Measurements from ENCODE around the gene SLC9A7.

The SLC9A7 gene

DNA sequence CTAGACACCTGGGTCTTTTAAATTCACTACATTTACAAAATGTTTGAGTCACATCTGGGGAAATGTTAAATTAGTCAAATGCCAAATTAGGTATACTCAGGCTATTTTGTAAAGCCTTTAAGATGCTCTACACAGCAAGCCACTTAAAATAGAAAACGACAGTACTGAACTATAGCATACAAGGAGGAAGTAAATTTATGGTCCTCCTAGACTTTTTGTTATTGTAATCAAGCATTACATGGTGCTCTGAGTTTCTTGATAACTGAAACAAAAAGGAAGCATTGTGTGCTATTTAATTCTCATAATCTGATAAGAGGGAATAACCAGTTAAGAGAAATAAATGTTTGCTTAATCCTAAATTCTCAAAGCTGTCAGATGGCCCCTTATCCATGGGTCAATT lies 46.2 kb downstream of the SLC9A7 start:
- DNase-seq (ENCODE audit: low read depth, low spot score), result no peak
- no peak overlapping the region for H3K4me3 ChIP-seq (ENCODE audit: low read length)

DNA sequence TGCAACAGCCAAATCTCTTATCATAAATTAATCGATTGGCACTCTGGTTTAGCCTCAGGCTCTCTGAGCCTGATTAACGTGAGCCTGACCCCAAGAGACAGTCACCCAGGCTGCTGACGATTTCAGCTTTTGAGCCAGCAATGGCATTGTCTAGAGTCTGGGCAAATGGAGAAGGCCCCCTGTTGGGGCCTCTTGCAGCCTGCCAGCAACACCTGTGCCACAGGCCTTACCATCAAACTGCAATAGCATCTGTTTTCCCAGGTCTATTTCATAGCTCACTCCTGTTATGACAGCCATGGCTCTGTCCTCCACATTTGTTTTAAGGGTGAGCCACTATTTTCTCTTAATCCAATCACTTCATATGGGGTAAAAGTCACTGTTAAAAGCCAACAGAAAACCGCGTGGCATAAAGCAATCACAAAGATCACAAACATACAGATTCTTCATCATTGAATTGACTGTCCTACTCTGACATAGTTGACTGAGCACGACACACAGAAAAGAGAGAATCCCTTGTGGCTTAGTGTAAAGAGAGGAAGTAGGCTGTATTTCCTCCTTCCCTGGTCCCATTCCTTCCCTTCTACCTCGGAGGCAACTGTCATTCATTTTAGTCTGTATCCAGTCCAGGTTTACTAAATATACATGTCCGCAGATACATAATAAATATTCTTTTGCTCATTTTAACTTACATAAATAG lies 47.8 kb downstream of the SLC9A7 start:
- H3K4me3 ChIP-seq (ENCODE audit: low read length), result no peak overlapping the region
- no peak for DNase-seq (ENCODE audit: low read depth, low spot score)

DNA sequence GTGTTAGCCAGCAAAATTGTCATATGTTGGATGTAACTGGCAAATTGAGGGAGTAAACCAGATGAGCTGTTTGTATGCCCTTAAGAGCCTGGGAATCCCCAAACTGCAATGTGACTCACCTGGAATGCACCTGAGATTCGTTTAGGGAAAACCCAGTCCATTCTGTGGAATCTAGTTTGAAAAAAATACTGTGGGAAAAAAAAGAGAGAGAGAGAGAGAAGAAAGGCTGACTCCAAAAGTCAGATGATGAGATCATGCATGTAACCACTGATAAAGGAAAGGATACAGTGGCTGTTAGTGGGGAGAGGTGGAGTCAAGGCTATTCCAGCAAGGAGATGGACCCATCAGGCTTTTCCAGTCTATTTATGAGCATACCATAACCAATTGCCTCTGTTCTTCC lies 48.5 kb downstream of the SLC9A7 start:
- no peak overlapping the region for H3K4me3 ChIP-seq (ENCODE audit: low read length)
- no peak for DNase-seq (ENCODE audit: low read depth, low spot score)

DNA sequence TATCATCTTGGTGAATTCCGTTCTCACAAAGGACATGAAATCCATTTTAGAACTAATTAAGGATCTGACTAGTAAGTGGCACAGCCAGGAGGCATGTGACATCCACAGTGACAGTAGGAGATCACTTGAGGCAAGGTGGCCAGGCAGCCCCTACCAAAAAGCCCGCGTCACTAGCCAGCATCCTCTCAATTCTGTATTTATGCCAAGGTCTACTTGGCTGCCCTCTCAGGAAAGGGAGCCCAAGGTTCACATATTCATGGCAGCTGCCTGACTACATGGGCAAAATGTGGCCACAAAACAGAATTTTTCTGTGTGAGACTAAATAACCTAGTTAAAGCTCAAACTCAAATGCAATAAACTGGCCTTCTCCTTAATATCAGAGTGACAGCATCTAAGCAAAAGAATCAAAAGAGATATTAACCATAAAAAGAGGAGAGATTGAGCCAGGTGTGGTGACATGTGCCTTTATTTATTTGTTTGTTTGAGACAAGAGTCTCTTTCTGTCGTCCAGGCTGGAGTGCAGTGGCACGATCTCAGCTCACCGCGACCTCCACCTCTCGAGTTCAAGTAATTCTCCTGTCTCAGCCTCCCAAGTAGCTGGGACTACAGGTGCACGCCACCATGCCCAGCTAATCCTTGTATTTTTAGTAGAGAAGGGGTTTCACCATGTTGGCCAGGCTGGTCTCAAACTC lies 51.5 kb downstream of the SLC9A7 start:
- no peak for DNase-seq (ENCODE audit: low read depth, low spot score)
- H3K4me3 ChIP-seq (ENCODE audit: low read length), result no peak overlapping the region

DNA sequence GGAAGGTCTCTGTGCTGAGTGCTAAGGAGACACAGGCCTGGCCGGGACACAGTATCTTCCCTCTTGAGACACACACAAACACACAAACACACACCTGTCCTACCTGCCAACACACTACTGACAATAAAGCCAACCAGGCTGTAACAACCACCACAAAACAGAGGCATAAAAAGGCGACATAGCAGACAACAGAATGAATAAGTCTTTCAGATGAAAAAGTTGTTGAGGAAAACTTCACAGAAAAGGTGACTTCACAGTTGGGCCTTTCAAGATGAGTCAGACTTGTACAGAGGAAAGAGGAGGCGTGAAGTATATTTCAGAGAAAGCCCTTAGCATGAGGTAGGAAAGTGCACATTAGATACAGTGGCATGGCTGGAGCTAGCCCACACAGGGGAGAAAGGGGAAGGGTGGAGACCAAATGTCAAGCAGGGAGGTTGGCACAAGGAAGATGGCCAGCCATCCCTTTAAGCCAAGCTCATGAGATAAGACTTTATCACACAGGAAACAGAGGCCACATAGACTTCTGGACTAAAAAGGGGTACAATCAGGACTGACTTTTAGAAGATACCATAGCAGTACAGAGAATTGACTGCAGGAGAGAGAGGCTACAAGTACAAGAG lies 54.0 kb downstream of the SLC9A7 start:
- no peak overlapping the region for H3K4me3 ChIP-seq (ENCODE audit: low read length)
- no peak for DNase-seq (ENCODE audit: low read depth, low spot score)

DNA sequence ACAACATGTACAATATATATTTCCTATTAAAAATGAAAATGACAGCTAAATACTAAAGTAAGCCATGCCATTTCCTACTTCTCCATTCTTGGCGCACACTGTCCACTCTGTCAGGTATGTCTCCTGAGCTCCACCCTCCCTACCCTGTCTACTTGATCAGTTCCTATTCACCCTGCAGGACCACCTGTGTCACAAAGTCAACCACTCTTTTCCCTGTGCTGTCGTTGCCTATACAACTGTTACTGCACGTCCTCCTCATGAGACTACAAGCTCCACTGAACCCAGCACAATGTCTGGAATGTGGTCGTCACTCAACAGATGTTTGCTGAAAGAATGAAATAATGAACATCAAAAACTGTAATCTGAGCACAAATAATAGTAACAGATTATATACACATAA lies 54.9 kb downstream of the SLC9A7 start:
- no peak for DNase-seq (ENCODE audit: low read depth, low spot score)
- no peak overlapping the region for H3K4me3 ChIP-seq (ENCODE audit: low read length)

DNA sequence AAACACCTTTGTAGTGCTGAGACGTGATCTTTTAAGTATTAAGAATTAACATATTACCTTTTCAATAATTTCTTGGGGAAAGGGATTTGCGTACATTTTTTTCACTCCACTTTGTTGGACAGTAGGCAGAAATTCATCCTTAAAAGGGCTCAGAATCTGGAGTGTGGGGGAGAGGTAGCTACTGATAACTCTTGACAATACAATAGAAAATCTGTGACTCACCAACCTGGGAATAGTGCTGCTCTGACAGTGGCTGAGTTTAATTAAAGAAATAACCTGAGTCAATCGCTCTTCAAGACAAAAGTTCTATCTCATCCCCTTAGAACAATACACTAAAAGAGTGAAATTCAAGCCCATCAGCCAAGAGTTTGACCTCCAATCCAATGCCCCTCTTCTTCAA lies 60.2 kb downstream of the SLC9A7 start:
- no peak for DNase-seq (ENCODE audit: low read depth, low spot score)
- no peak overlapping the region for H3K4me3 ChIP-seq (ENCODE audit: low read length)

DNA sequence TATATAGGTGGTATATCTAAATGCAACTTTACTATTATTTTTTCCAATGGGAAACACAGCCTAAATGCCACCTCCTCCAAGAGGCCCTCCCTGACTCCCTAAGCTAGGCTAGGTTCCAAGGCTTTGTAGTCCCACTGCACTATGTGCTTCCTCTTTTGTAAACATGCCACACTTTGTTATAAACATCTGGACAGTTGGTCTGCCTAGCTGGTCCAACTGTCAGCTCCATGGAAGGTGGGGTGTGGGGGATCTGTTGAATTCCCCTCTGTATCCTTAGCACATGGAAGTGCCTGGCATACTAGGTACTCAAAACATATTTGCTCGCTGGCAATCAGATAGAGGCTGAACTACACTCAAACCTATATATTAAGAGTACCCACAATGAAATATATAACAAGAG lies 63.4 kb downstream of the SLC9A7 start:
- no peak for DNase-seq (ENCODE audit: low read depth, low spot score)
- no peak overlapping the region for H3K4me3 ChIP-seq (ENCODE audit: low read length)

DNA sequence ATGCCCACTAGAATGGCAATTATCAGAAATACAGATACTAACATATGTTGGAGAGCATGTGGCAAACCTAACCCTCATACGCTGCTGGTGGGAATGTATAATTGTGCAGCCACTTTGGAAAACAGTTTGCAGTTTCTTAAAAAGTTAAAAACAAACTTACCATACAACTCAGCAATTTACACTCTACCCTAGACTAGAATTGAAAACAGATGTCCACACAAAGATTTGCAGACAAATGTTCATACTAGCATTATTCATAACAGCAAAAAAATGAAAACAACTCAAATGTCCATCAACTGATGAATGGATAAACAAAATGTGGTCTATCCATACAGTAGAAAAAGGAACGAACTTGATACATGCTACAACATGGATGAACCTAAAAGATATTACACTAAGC lies 64.4 kb downstream of the SLC9A7 start:
- DNase-seq (ENCODE audit: low read depth, low spot score), result no peak
- H3K4me3 ChIP-seq (ENCODE audit: low read length), result no peak overlapping the region

DNA sequence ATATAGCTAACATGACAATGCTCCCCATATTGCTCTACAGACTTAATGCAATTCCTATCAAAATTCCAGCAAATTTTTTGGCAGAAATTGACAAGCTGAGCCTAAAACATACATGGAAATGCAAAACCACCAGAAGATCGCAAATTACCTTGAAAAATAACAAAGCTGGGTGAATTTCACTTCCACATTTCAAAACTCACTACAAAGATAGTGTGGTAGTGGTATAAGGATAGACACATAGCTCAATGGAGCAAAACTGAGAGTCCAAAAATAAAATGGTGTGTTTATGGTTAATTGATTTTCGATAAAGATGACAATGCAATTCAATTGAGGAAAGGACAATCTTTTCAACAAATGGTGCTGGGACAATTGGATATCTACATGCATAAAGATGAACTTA lies 65.8 kb downstream of the SLC9A7 start:
- no peak overlapping the region for H3K4me3 ChIP-seq (ENCODE audit: low read length)
- DNase-seq (ENCODE audit: low read depth, low spot score), result no peak

DNA sequence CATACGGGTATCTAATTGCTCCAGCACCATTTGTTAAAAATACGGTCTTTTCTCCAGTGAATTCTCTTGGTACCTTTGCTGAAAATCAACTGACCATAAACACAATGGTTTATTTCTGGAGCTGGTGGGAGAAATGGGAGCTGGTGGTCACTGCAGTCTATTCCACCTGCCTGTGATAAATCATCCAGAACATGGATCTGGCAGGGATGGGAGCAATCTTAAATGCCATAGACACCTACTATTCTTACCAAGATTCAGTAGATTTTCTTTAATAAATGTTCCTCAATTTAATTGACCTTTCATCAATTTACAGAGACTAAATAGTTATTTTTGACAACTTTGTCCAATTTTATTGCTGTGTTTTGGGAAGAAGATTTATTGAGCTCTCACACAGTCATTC lies 68.1 kb downstream of the SLC9A7 start:
- no peak for DNase-seq (ENCODE audit: low read depth, low spot score)
- no peak overlapping the region for H3K4me3 ChIP-seq (ENCODE audit: low read length)

DNA sequence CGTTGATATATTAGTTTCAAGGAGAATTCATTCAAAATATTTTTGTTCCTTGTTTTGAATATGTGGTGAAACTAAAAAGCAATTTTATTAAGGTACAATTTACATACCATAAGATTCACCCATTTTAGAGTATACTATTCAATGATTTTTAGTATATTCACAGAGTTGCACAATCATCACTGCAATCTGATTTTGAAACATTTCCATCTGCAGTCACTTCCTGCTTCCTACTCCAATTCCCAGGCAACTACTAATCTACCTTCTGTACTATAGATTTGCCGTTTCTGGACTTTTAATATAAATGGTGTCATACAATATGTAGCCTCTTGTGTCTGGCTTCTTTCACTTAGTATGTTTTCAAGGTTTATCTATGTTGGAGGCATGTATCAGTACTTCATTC lies 71.3 kb downstream of the SLC9A7 start:
- no peak for DNase-seq (ENCODE audit: low read depth, low spot score)
- no peak overlapping the region for H3K4me3 ChIP-seq (ENCODE audit: low read length)

DNA sequence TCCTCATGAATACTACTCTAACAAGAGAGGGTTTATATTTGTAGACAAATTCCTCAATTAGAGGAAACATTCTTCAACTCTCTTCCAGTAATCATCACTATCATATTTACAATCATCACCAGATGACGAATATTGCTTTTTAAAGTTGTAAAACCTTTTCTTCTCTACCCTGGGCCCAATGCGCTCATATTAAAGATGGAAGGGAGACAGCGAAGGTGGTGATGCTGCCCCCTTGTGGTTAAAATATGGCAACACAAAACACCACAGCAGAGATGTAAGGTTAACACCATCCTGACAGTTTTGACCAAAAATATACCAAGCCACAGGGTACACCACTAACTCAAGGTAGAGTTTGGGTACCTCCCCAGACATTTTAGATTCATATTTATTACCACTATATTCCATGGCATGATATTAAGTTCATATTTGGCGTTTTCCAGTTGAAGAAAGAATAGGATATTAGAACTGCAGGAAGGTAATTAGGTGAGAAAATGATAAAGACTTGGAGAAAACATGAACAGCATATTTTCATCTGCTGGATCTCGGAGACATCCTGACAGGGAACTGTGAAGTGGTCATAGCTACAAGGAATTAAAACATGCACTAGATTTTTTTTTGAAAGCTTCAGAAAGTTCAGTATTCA lies 72.8 kb downstream of the SLC9A7 start:
- DNase-seq (ENCODE audit: low read depth, low spot score), result peak; percentile 24
- H3K4me3 ChIP-seq (ENCODE audit: low read length), result no peak overlapping the region

DNA sequence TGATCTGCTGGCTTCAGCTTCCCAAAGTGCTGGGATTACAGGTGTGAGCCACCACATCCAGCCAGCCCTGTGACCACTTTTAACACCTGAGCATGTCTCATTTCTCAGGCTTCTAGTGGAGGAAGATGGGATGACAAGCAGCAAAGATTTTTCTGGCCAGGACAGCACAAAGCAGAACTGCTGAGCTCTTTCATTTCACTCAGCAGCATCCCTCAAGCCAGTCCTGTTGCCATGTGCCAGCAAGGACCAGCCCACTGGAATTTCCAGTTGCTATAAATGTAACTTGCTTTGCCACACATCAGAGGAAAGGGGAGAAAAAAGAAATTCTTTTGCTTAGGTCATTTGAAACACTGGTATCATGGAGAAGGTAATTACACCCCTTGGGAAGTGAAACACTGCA lies 75.9 kb downstream of the SLC9A7 start:
- no peak overlapping the region for H3K4me3 ChIP-seq (ENCODE audit: low read length)
- DNase-seq (ENCODE audit: low read depth, low spot score), result no peak

DNA sequence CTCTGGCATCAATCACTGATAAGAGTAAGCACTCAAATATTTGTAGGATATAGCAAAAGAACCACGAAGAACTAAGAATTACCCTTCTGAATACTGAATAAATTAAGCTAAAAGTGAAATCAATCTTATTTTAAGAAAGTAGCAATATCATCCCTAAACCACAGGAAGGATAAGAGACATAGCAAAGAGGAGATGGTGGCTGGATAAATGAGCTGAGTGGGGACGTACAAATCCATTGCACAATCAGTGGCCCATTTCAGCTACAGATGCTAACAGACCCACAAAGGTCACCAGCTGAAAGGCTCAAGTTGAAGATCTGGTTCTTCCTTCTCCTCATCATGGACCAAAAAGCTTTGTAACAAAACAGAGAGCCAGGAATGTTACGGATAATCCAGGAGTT lies 77.1 kb downstream of the SLC9A7 start:
- no peak overlapping the region for H3K4me3 ChIP-seq (ENCODE audit: low read length)
- DNase-seq (ENCODE audit: low read depth, low spot score), result no peak

DNA sequence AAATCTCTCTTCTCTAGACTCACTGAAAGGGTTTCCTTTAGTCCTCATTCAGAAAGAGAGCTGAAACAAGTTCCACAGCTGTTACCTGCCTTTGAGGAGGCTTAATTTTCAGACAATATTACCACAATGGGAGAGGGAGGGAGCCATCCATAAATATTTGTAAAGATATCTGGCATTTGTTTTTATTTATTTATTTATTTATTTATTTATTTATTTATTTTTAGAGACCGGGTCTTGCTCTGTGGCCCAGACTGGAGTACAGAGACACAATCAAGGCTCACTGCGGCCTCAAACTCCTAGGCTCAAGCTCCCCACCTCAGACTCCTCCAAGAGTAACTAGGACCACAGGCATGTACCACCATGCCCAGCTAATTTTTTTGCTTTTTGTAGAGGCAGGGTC lies 80.7 kb downstream of the SLC9A7 start:
- no peak overlapping the region for H3K4me3 ChIP-seq (ENCODE audit: low read length)
- DNase-seq (ENCODE audit: low read depth, low spot score), result no peak

DNA sequence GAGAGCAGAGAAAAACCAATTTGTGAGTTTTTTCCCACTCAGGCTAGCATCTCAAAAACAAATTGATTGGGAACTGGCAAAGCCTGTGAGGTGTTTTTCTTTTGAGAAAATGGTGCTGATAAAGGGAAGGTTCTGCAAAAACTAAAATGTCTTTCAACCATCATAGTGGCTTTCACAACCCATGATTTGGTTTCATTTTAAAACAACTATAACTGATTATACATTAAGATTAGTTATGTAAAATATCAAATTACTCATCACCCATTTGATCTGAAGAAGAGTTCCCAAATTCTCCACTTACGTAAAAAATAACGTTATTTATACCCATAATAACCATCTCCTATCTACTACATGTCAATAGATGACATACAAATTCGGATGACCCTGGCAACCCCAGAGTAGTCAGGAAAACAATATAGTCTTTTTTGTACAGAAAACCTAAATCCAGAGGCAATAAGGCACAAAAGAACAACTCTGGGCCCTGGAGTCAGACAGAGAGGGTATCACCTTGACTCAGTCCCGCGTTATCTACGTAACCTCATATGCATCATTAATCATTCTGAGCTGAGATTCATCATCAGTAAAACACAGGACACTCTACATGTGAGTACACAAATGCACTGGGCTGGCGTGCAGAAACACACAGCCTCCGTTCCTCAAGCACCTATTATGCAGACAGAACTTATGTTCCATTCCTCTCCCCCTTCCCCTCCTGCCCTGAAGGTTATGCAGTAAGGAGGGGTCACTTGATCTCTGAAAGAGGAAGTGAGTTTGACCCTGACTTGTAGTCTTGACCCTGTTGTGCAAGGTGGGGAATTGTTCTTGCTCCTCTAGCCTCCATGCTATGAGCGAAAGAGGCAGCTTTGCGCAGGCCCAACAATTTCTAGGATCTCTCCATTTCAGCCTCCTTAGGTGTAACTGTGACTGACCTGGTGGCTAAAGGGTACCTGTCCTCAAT lies 82.2 kb downstream of the SLC9A7 start:
- no peak overlapping the region for H3K4me3 ChIP-seq (ENCODE audit: low read length)
- no peak for DNase-seq (ENCODE audit: low read depth, low spot score)

DNA sequence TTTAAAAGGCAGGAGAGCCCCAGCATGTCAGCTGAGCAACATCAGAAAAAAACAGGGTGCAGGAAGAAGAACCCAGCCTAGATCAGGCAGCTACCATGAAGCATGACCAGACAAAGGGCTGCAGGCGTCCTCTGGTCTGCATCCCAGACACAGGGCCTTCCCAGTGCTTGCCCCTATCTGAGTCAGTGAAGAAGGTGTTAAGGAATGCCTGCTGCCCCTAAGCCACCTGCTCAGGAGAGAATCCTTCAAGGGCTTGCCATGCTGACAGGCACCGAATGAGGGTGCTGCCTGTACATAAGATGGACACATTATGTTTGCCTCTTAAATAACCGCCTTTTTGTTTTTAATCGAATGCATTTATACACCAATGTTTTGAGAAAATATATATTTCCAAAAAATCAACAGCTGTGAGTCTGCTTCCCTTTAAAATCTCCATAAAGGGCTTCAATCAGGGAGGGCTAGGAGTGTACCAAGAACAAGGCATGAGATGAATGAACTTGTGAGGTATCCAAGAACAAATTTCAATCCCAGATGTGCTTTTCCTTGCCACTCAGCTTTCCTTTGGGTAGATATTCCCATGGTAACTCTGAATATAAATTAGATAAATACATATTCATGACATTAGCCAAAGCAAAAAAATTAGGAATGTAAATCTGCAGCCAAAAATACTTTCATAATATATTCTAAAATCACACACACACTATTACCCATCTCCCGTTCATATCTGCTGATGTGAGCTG lies 85.1 kb downstream of the SLC9A7 start:
- no peak overlapping the region for H3K4me3 ChIP-seq (ENCODE audit: low read length)
- no peak for DNase-seq (ENCODE audit: low read depth, low spot score)

DNA sequence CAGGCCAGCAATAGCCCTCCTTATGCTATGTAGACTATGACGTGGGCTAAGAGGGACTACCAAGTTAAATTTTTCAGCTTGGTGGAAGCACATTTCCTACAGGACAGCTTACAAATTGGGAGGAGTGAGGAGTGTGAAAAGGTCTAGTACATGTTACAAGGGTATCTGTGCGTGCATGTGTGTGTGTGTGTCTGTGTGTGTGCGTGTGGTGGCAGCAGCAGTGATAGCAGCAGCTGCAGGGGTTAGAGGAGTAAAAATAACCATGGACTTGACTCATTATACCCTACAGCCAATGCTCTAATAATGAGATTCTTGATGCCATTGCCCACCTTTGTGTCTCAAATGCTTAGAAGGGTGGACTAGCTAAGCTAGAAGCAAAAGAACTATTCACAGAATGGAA lies 88.6 kb downstream of the SLC9A7 start:
- no peak overlapping the region for H3K4me3 ChIP-seq (ENCODE audit: low read length)
- DNase-seq (ENCODE audit: low read depth, low spot score), result no peak

All from Jurkat, Clone E6-1 (cell line).